Stomach (tissue), 9 donors: ENCODE measurements around the gene NUDT16L1. TPM values are rescaled to one million over a fixed set of nuclear protein-coding genes. Genes with fewer than 3 reads are reported as not detected.

Experiments used
- DNase-seq, 2 donors: peaks; one replicate each; pipeline versions ENCODE4 v3.0.0 to v3.0.0-alpha.2; 2013 to 2019
- H3K27ac ChIP-seq, 5 donors: fragments of 200-600 bp in 4 of 5; sonication (generic) in 4 of 5; one replicate each; pipeline ENCODE4 v1.5.1; 2013 to 2019; ENCODE audit warnings: mild to moderate bottlenecking in 1 of 5, moderate library complexity in 1 of 5
- H3K27me3 ChIP-seq, 3 donors: fragments of 200-600 bp; sonication (generic); one replicate each; pipeline ENCODE4 v1.5.1; 2017 to 2019; ENCODE audit warnings: mixed run types in 1 of 3
- H3K36me3 ChIP-seq, 4 donors: fragments of 200-600 bp; sonication (generic); 1 replicate in 3 of 4; 2 replicates in 1 of 4; pipeline ENCODE4 v1.5.1; 2016 to 2019
- H3K4me1 ChIP-seq, 4 donors: fragments of 200-600 bp; sonication (generic); one replicate each; pipeline ENCODE4 v1.5.1; 2016 to 2019
- H3K4me3 ChIP-seq, 4 donors: fragments of 200-600 bp; sonication (generic) in 3 of 4; one replicate each; pipeline ENCODE4 v1.5.1; 2016 to 2019; ENCODE audit warnings: mild to moderate bottlenecking in 1 of 4
- H3K9me3 ChIP-seq, 4 donors: fragments of 200-600 bp; sonication (generic); one replicate each; pipeline ENCODE4 v1.5.1; 2016 to 2019
- CTCF ChIP-seq, 7 experiments: fragments of 450-650 bp in 4 of 7; fragments of 200-600 bp in 3 of 7; sonication (generic) in 3 of 7; IDR thresholded peaks; one replicate each; pipeline ENCODE4 v1.5.1; 2016 to 2019; ENCODE audit warnings: antibody characterized with exemption in 7 of 7, control low read depth in 2 of 7, mild to moderate bottlenecking in 1 of 7
- EP300 ChIP-seq: sonication (generic); formaldehyde crosslinking; IDR thresholded peaks from one replicate; pipeline ENCODE4 v1.6.1; 2017; ENCODE audit warnings: antibody characterized with exemption
- POLR2A ChIP-seq, 4 donors: fragments of 450-650 bp; IDR thresholded peaks; one replicate each; pipeline ENCODE4 v1.6.1; 2016; ENCODE audit warnings: antibody characterized with exemption in 4 of 4, control low read depth in 2 of 4, mild to moderate bottlenecking in 1 of 4, moderate library complexity in 1 of 4
- POLR2AphosphoS5 ChIP-seq, 3 donors: sonication (generic); formaldehyde crosslinking; IDR thresholded peaks; one replicate each; pipeline ENCODE4 v1.6.1; 2016; ENCODE audit warnings: antibody characterized with exemption in 3 of 3
- WGBS, 5 donors: extraction: QIAGEN DNeasy Blood & Tissue Kit in 3 of 5; methylation state at CpG; one replicate each; pipeline versions ENCODE4 v1.1.5 to v1.1.7; 2013 to 2018; 5-methylcytosine and 5-hydroxymethylcytosine counted together
- intact Hi-C: fragments of 100-400 bp; cut with DNase I; formaldehyde crosslinking; loops from one replicate; pipeline ENCODE4 v1.15.1; 2023; ENCODE audit warnings: low total_unique reads
- polyA plus RNA-seq, 3 donors: library from polyadenylated mRNA; stranded (reverse); fragments of 200-250 nt; gene quantifications; one replicate each; pipeline ENCODE4 v1.2.3, GENCODE V29; 2013
- total RNA-seq, 5 donors: library from RNA; depleted of rRNA; stranded (reverse); fragments of >200 nt; gene quantifications; one replicate each; pipeline versions ENCODE4 v1.1.0 to v1.2.3, GENCODE V29; 2014 to 2016
- donor health status: healthy with polysubstance abuse.
- donor health status: Bipolar disorder and iron deficiency.
- donor health status: healthy.

Gene NUDT16L1
- total and polyA plus RNA-seq, 8 donors: 3.5 to 48.2 (median 35.3) TPM

GRCh38 chr16:4703906-4704305, 10.5 kb downstream of the NUDT16L1 start:
- peaks cover 34 to 95% (median 89%) of the 10 kb centered on the region in 4 donors for H3K36me3 ChIP-seq
- TF ChIP-seq POLR2A (IDR thresholded peaks at IDR 0.05) (no peak), POLR2AphosphoS5 (IDR thresholded peaks at IDR 0.05) (no peak), CTCF (IDR thresholded peaks at IDR 0.05) (no peak), EP300 (no peak)
- 83 to 90% (median 88%) methylated on average over 6 to 7 of the region's 7 CpGs for WGBS, 5 donors

GRCh38 chr16:4704491-4704890, 11.1 kb downstream of the NUDT16L1 start:
- Histone ChIP-seq H3K27me3 (no peaks in the 10 kb centered on the region), H3K4me1 (peaks cover 0 to 19% (median 13%) of the 10 kb centered on the region in 4 donors), H3K9me3 (no peaks in the 10 kb centered on the region), H3K36me3 (peaks cover 28 to 95% (median 89%) of the 10 kb centered on the region in 4 donors), H3K4me3 (no peak overlapping the region), H3K27ac (no peak overlapping the region)
- no peak for DNase-seq
- intact Hi-C loops: no loop called here
- TF ChIP-seq CTCF (IDR thresholded peaks at IDR 0.05): no peak
- no peak for TF ChIP-seq EP300
- WGBS, 5 donors: 73 to 83% (median 81%) methylated on average over 8 of the region's 8 CpGs

More at GRCh38 chr16:4703906-4704305, 10.5 kb downstream of the NUDT16L1 start:
- Histone ChIP-seq H3K27me3 (no peaks in the 10 kb centered on the region), H3K27ac (no peak overlapping the region), H3K9me3 (no peaks in the 10 kb centered on the region), H3K4me1 (peaks cover 0 to 19% (median 13%) of the 10 kb centered on the region in 4 donors), H3K4me3 (no peak overlapping the region)
- DNase-seq: no peak
- intact Hi-C loops: no loop called here

GRCh38 chr16:4704913-4705312, 11.6 kb downstream of the NUDT16L1 start:
- intact Hi-C loops: no loop called here
- H3K9me3 ChIP-seq: no peaks in the 10 kb centered on the region
- no peak for TF ChIP-seq POLR2AphosphoS5 (IDR thresholded peaks at IDR 0.05)
- no peak for TF ChIP-seq EP300
- no peak for TF ChIP-seq CTCF (IDR thresholded peaks at IDR 0.05)
- TF ChIP-seq POLR2A (IDR thresholded peaks at IDR 0.05): no peak
- WGBS, 5 donors: 91 to 98% (median 96%) methylated on average over 14 of the region's 14 CpGs
- H3K27ac ChIP-seq: no peak overlapping the region
- no peaks in the 10 kb centered on the region for H3K27me3 ChIP-seq
- peaks cover 0 to 19% (median 13%) of the 10 kb centered on the region in 4 donors for H3K4me1 ChIP-seq
- peaks cover 26 to 95% (median 89%) of the 10 kb centered on the region in 4 donors for H3K36me3 ChIP-seq
- no peak for DNase-seq
- H3K4me3 ChIP-seq: no peak overlapping the region

- TF ChIP-seq POLR2AphosphoS5 (IDR thresholded peaks at IDR 0.05): no peak
- WGBS, 5 donors: 88 to 91% (median 89%) methylated on average over 7 of the region's 7 CpGs
- H3K27me3 ChIP-seq: no peaks in the 10 kb centered on the region
- DNase-seq: no peak
- H3K9me3 ChIP-seq: no peaks in the 10 kb centered on the region
- H3K36me3 ChIP-seq: peaks cover 11 to 95% (median 89%) of the 10 kb centered on the region in 4 donors
- no peak overlapping the region for H3K4me3 ChIP-seq
- no peak overlapping the region for H3K27ac ChIP-seq
- intact Hi-C loops: no loop called here
- H3K4me1 ChIP-seq: peaks cover 0 to 5% (median 3%) of the 10 kb centered on the region in 4 donors
Observed at GRCh38 chr16:4706871-4707270, 13.5 kb downstream of the NUDT16L1 start.

GRCh38 chr16:4709481-4709880, 16.1 kb downstream of the NUDT16L1 start:
- Histone ChIP-seq H3K27me3 (no peaks in the 10 kb centered on the region), H3K27ac (no peak overlapping the region), H3K4me1 (no peaks in the 10 kb centered on the region), H3K36me3 (peaks cover 16 to 95% (median 91%) of the 10 kb centered on the region in 4 donors), H3K4me3 (no peak overlapping the region), H3K9me3 (no peaks in the 10 kb centered on the region)
- intact Hi-C loops: no loop called here
- WGBS, 5 donors: 90 to 96% (median 92%) methylated on average over 4 of the region's 4 CpGs
- no peak for TF ChIP-seq CTCF (IDR thresholded peaks at IDR 0.05)
- no peak for TF ChIP-seq EP300
- no peak for TF ChIP-seq POLR2A (IDR thresholded peaks at IDR 0.05)
- TF ChIP-seq POLR2AphosphoS5 (IDR thresholded peaks at IDR 0.05): no peak
- DNase-seq: no peak
